H1 (cell line): Measurements from ENCODE around the gene TNS3. TPM values are rescaled to one million over a fixed set of nuclear protein-coding genes. Genes with fewer than 3 reads are reported as not detected.

Experiments
- CTCF ChIA-PET: fragments of 300-600 bp; sonication (Branson Sonifier 250); formaldehyde crosslinking; loops from one replicate; lab custom pipeline; 2021; ENCODE audit not compliant: partially characterized antibody; lab: Charles Lee
- POLR2A ChIA-PET: fragments of 300-600 bp; sonication (Branson Sonifier 250); formaldehyde crosslinking; loops from one replicate; lab custom pipeline; 2021; ENCODE audit warnings: inconsistent platforms; ENCODE audit not compliant: partially characterized antibody; lab: Charles Lee
- DNase-seq, 2 experiments: peaks; one replicate each; pipeline versions ENCODE4 v3.0.0 to v3.0.0-alpha.2; 2010 to 2022; ENCODE audit warnings: low spot score in 2 of 2, low read depth in 1 of 2, mixed read lengths in 1 of 2
- FAIRE-seq: peaks from 2 replicates; lab custom pipeline; 2011; peaks lifted over from hg19 to GRCh38; lab: Jason Lieb, UNC
- H2AFZ ChIP-seq: 2 replicates; pipeline ENCODE4 v1.8.1; 2012; ENCODE audit warnings: low read length, inconsistent platforms
- H2AK5ac ChIP-seq: 2 replicates; pipeline ENCODE4 v1.6.1; 2013; ENCODE audit warnings: low read depth, low read length
- H2BK120ac ChIP-seq: replicated peaks from 2 replicates; pipeline ENCODE3; 2013; ENCODE audit warnings: low read depth, low read length, inconsistent platforms
- H2BK12ac ChIP-seq: 2 replicates; pipeline ENCODE4 v1.6.1; 2013; ENCODE audit warnings: low read depth, low read length
- H2BK15ac ChIP-seq: 2 replicates; pipeline ENCODE4 v1.6.1; 2013; ENCODE audit warnings: low read length
- H2BK20ac ChIP-seq: 2 replicates; pipeline ENCODE4 v1.6.1; 2013; ENCODE audit warnings: low read length
- H2BK5ac ChIP-seq: 2 replicates; pipeline ENCODE4 v1.6.1; 2013; ENCODE audit warnings: low read depth, low read length
- H3K14ac ChIP-seq: 2 replicates; pipeline ENCODE4 v1.6.1; 2013; ENCODE audit warnings: inconsistent platforms; ENCODE audit not compliant: insufficient read length
- H3K18ac ChIP-seq: 2 replicates; pipeline ENCODE4 v1.6.1; 2013; ENCODE audit warnings: low read length; ENCODE audit errors: extremely low read depth
- H3K23ac ChIP-seq: 2 replicates; pipeline ENCODE4 v1.6.1; 2013; ENCODE audit warnings: inconsistent platforms; ENCODE audit not compliant: insufficient read length
- H3K23me2 ChIP-seq: 2 replicates; pipeline ENCODE4 v1.6.1; 2013; ENCODE audit warnings: low read depth, low read length
- H3K27ac ChIP-seq: 2 replicates; pipeline ENCODE4 v1.6.1; 2011; ENCODE audit warnings: low read depth, low read length, inconsistent platforms
- H3K27me3 ChIP-seq, 4 experiments: replicated peaks in 1 of 4; 1 replicate in 1 of 4; 2 replicates in 3 of 4; pipeline versions ENCODE4 v1.6.1 to v1.8.1; 2011 to 2013; ENCODE audit warnings: low read length in 3 of 4, mild to moderate bottlenecking in 3 of 4, inconsistent platforms in 2 of 4, mixed read lengths in 2 of 4, moderate library complexity in 1 of 4; ENCODE audit not compliant: control insufficient read depth in 3 of 4, insufficient read depth in 3 of 4; ENCODE audit errors: extremely low read depth in 1 of 4
- H3K36me3 ChIP-seq, 4 experiments: 2 replicates each; pipeline versions ENCODE4 v1.6.1 to v1.8.1; 2011 to 2013; ENCODE audit warnings: mild to moderate bottlenecking in 4 of 4, low read length in 3 of 4, moderate library complexity in 2 of 4, control low read depth in 1 of 4, inconsistent platforms in 1 of 4; ENCODE audit not compliant: insufficient read depth in 4 of 4, control insufficient read depth in 2 of 4
- H3K4ac ChIP-seq: replicated peaks from 2 replicates; pipeline ENCODE3; 2013; ENCODE audit warnings: low read length, low read depth, mixed read lengths, inconsistent platforms; ENCODE audit not compliant: insufficient read length
- H3K4me1 ChIP-seq, 4 experiments: replicated peaks in 1 of 4; 1 replicate in 1 of 4; 2 replicates in 3 of 4; pipeline versions ENCODE4 v1.6.1 to v1.8.1; 2011 to 2013; ENCODE audit warnings: low read length in 3 of 4, inconsistent platforms in 2 of 4, mixed read lengths in 1 of 4; ENCODE audit not compliant: insufficient read depth in 4 of 4, control insufficient read depth in 3 of 4
- H3K4me2 ChIP-seq, 2 experiments: 2 replicates each; pipeline versions ENCODE4 v1.6.1 to v1.8.1; 2011 to 2013; ENCODE audit warnings: low read depth in 2 of 2, low read length in 2 of 2, control low read depth in 1 of 2, inconsistent platforms in 1 of 2, mild to moderate bottlenecking in 1 of 2; ENCODE audit not compliant: insufficient read depth in 1 of 2
- H3K4me3 ChIP-seq, 4 experiments: fragments of 200-600, 300-600 bp in 1 of 4; sonication (generic), shearing (Covaris generic), sonication (Bioruptor Twin) in 1 of 4; 2 replicates each; pipeline versions ENCODE4 v1.5.1 to v1.8.1; 2011 to 2016; ENCODE audit warnings: low read length in 4 of 4, low read depth in 3 of 4, control low read depth in 2 of 4, inconsistent platforms in 2 of 4, mild to moderate bottlenecking in 2 of 4, mixed read lengths in 1 of 4, moderate library complexity in 1 of 4; ENCODE audit not compliant: insufficient read depth in 2 of 4; ENCODE audit errors: extremely low read depth in 1 of 4
- H3K56ac ChIP-seq: replicated peaks from 2 replicates; pipeline ENCODE3; 2013; ENCODE audit warnings: low read depth, mild to moderate bottlenecking, mixed read lengths, low read length, inconsistent platforms; ENCODE audit not compliant: insufficient read length
- H3K79me1 ChIP-seq: 2 replicates; pipeline ENCODE4 v1.6.1; 2013; ENCODE audit warnings: low read depth, low read length, control low read depth
- H3K79me2 ChIP-seq, 2 experiments: 2 replicates each; pipeline versions ENCODE4 v1.6.1 to v1.8.1; 2012 to 2013; ENCODE audit warnings: low read length in 2 of 2, mild to moderate bottlenecking in 2 of 2, inconsistent platforms in 1 of 2; ENCODE audit not compliant: insufficient read depth in 2 of 2, control insufficient read depth in 1 of 2
- H3K9ac ChIP-seq, 4 experiments: replicated peaks in 1 of 4; 1 replicate in 1 of 4; 2 replicates in 3 of 4; pipeline versions ENCODE4 v1.6.1 to v1.8.1; 2011 to 2013; ENCODE audit warnings: low read depth in 3 of 4, low read length in 3 of 4, control low read depth in 2 of 4, mild to moderate bottlenecking in 2 of 4, moderate library complexity in 2 of 4, inconsistent platforms in 1 of 4; ENCODE audit errors: extremely low read depth in 1 of 4
- H3K9me3 ChIP-seq, 2 experiments: 2 replicates each; pipeline versions ENCODE4 v1.6.1 to v1.8.1; 2012 to 2013; ENCODE audit warnings: mild to moderate bottlenecking in 2 of 2, moderate library complexity in 2 of 2, control low read depth in 1 of 2, inconsistent platforms in 1 of 2, low read depth in 1 of 2, low read length in 1 of 2, mixed read lengths in 1 of 2; ENCODE audit not compliant: insufficient read depth in 2 of 2
- H4K20me1 ChIP-seq, 2 experiments: replicated peaks in 1 of 2; 2 replicates each; pipeline versions ENCODE3 to v1.8.1; 2011 to 2013; ENCODE audit warnings: inconsistent platforms in 2 of 2, low read length in 2 of 2, mild to moderate bottlenecking in 1 of 2; ENCODE audit not compliant: insufficient read depth in 2 of 2, control insufficient read depth in 1 of 2
- H4K5ac ChIP-seq: 2 replicates; pipeline ENCODE4 v1.6.1; 2013; ENCODE audit warnings: low read length, low read depth, mixed read lengths, inconsistent platforms; ENCODE audit not compliant: insufficient read length
- H4K8ac ChIP-seq: 2 replicates; pipeline ENCODE4 v1.8.0; 2013; ENCODE audit warnings: mild to moderate bottlenecking, moderate library complexity, low read length, inconsistent platforms; ENCODE audit not compliant: insufficient read depth; ENCODE audit errors: extremely low read depth
- H4K91ac ChIP-seq: replicated peaks from 2 replicates; pipeline ENCODE3; 2013; ENCODE audit warnings: low read length, mixed read lengths, inconsistent platforms; ENCODE audit not compliant: insufficient read length
- EGR1 ChIP-seq: IDR thresholded peaks from 2 replicates; pipeline ENCODE4 v1.6.1; 2011; ENCODE audit warnings: low read depth, low read length, borderline replicate concordance
- EZH2 ChIP-seq: fragments of 200-600 bp; sonication (generic); IDR thresholded peaks from 2 replicates; pipeline ENCODE4 v1.7.1; 2012; ENCODE audit warnings: low read depth, mild to moderate bottlenecking, moderate library complexity, low read length, inconsistent platforms; ENCODE audit not compliant: severe bottlenecking
- HDAC2 ChIP-seq, 2 experiments: fragments of 300-600 bp in 1 of 2; sonication (generic) in 1 of 2; IDR thresholded peaks; 2 replicates each; pipeline ENCODE4 v1.6.1; 2011 to 2012; ENCODE audit warnings: low read depth in 2 of 2, low read length in 2 of 2, mild to moderate bottlenecking in 2 of 2, moderate library complexity in 2 of 2, borderline replicate concordance in 1 of 2, inconsistent platforms in 1 of 2
- KDM1A ChIP-seq: fragments of 200-600, 300-600 bp; sonication (generic); IDR thresholded peaks from 2 replicates; pipeline ENCODE4 v1.7.1; 2016; ENCODE audit warnings: mild to moderate bottlenecking, low read length, borderline replicate concordance
- MAFK ChIP-seq: IDR thresholded peaks from 2 replicates; pipeline ENCODE4 v1.6.1; 2012; ENCODE audit warnings: low read depth, mild to moderate bottlenecking, improper control_type of control experiment, low read length
- RFX5 ChIP-seq: IDR thresholded peaks from 2 replicates; pipeline ENCODE4 v1.6.1; 2011; ENCODE audit warnings: low read depth, low read length, improper control_type of control experiment, borderline replicate concordance
- SIN3A ChIP-seq, 2 experiments: IDR thresholded peaks in 1 of 2; conservative IDR thresholded peaks in 1 of 2; 2 replicates each; pipeline ENCODE4 v1.6.1; 2011 to 2012; ENCODE audit warnings: low read length in 2 of 2, improper control_type of control experiment in 1 of 2, low read depth in 1 of 2, mild to moderate bottlenecking in 1 of 2
- SP1 ChIP-seq: IDR thresholded peaks from 2 replicates; pipeline ENCODE4 v1.6.1; 2011; ENCODE audit warnings: low read depth, low read length
- SRF ChIP-seq: IDR thresholded peaks from 2 replicates; pipeline ENCODE4 v1.6.1; 2011; ENCODE audit warnings: mild to moderate bottlenecking, low read depth, low read length, moderate library complexity
- WGBS, 2 experiments: shearing (Covaris generic) in 1 of 2; methylation state at CpG; one replicate each; pipeline versions ENCODE4 v1.1.6 to v1.1.7; 2013 to 2015; ENCODE audit warnings: low lambda C conversion rate in 2 of 2, mixed read lengths in 2 of 2, inconsistent platforms in 1 of 2, low coverage in 1 of 2, missing lambda C conversion rate in 1 of 2; ENCODE audit not compliant: insufficient replicate concordance in 2 of 2, insufficient coverage in 1 of 2, insufficient read length in 1 of 2; ENCODE audit errors: extremely low coverage in 1 of 2, missing lambda C conversion rate in 1 of 2; 5-methylcytosine and 5-hydroxymethylcytosine counted together
- polyA plus RNA-seq, 7 experiments: library from polyadenylated mRNA; depleted of rRNA in 3 of 7; stranded (reverse) in 5 of 7; unstranded in 2 of 7; fragments of >200 nt in 5 of 7; fragments of 200-250 nt in 2 of 7; gene quantifications; 1 replicate in 5 of 7; 2 replicates in 1 of 7; 4 replicates in 1 of 7; pipeline versions ENCODE4 v1.2.1 to v1.2.3, GENCODE V29; 2011 to 2013; ENCODE audit warnings: missing spikeins in 2 of 7, mixed read lengths in 2 of 7
- total RNA-seq: library from RNA; stranded (reverse); fragmentation: NEBNext Ultra II Directional; extraction: Animal tissue kit (Norgen Biotek cat#: 25700); gene quantifications from 2 replicates; pipeline ENCODE4 v1.2.1, GENCODE V29; 2021

TNS3 gene
- total and polyA plus RNA-seq, 2 of the 8 experiments (the other 6 are each of a cell fraction or from before 2014, with no cell fraction given): 11.9 to 24.2 TPM

- Histone ChIP-seq H2AFZ (no peak overlapping the region), H3K23me2 (peaks cover 4% of the 10 kb centered on the region; the same call in 1 of the 2 replicates), H2BK20ac (peak overlapping the region; percentile 29; the same call in 1 of the 2 replicates), H2BK120ac (no peak overlapping the region), H4K91ac (peak overlapping the region; percentile 79), H3K27ac (no peak overlapping the region), H2BK12ac (peak overlapping the region; percentile 39; the same call in 1 of the 2 replicates), H3K4ac (peak overlapping the region; percentile 8), H4K8ac (peak overlapping the region; percentile 26; the same call in 1 of the 2 replicates), H2BK15ac (0 out of 2 replicates have a peak overlapping the region, but pooled peaks have one; percentile 19), H3K9me3 (no peaks in the 10 kb centered on the region), H3K23ac (no peak overlapping the region), H2AK5ac (0 out of 2 replicates have a peak overlapping the region, but pooled peaks have one; percentile 82), H4K5ac (peak overlapping the region; percentile 38), H3K4me1 (peaks cover 12 to 23% (median 17%) of the 10 kb centered on the region in 4 experiments), H4K20me1 (peaks cover 3 to 4% of the 10 kb centered on the region in 2 experiments), H3K14ac (no peak overlapping the region), H3K36me3 (no peaks in the 10 kb centered on the region; a peak in 1 of 8 replicates), H3K9ac (no peak overlapping the region), H2BK5ac (peak overlapping the region; percentile 77; the same call in 1 of the 2 replicates), H3K18ac (0 out of 2 replicates have a peak overlapping the region, but pooled peaks have one; percentile 41), H3K79me1 (no peaks in the 10 kb centered on the region; the same call in 1 of the 2 replicates), H3K4me2 (peak overlapping the region; percentile 57 to 58), H3K4me3 (peak overlapping the region in 2 of 4 experiments; percentile 3 to 15; a peak in 3 of 8 replicates), H3K56ac (no peak overlapping the region), H3K27me3 (no peaks in the 10 kb centered on the region), H3K79me2 (no peaks in the 10 kb centered on the region)
- ChIA-PET CTCF (interaction anchor here (0.6 to 1.4 kb wide), 15 partner anchors 9 to 565 kb away, joined by 3 to 4 read pairs (median 4); no protein-coding TSS in a partner anchor), POLR2A (interaction anchor here (1.0 to 1.5 kb wide), 4 partner anchors 21 to 49 kb away, joined by 3 read pairs; no protein-coding TSS in a partner anchor)
- WGBS, 2 experiments: 51% methylated on average over 15 of the region's 15 CpGs; no CpG with 5 or more reads in 1 of the 2 experiments
- DNase-seq: peak in 1 of 2 experiments; percentile 57
- FAIRE-seq: no peak
- TF ChIP-seq EGR1 (peak; percentile 66; the same call in 1 of the 2 replicates), SP1 (peak; percentile 18; the same call in 1 of the 2 replicates), HDAC2 (IDR thresholded peaks at IDR 0.05; ENCODE audit: borderline replicate concordance in 1 of 2, low read depth in 2 of 2, low read length in 2 of 2) (0 out of 4 replicates have a peak, but pooled peaks of 1 of the 2 experiments have one; percentile 14), EZH2 (no peak), SRF (0 out of 2 replicates have a peak, but pooled peaks have one; percentile 4), MAFK (no peak), RFX5 (no peak), KDM1A (0 out of 2 replicates have a peak, but pooled peaks have one; percentile 14), SIN3A (conservative IDR thresholded peaks at IDR 0.05 in 1 of 2, IDR thresholded peaks at IDR 0.05 in 1 of 2; ENCODE audit: low read depth in 1 of 2, low read length in 2 of 2) (0 out of 4 replicates have a peak, but pooled peaks of 1 of the 2 experiments have one; percentile 41)
Observed at GRCh38 chr7:47380325-47381133, 201.4 kb downstream of the TNS3 start.
